Glutamatergic neuron (in vitro differentiated cells): ENCODE data around the gene BRF1. TPM values are rescaled to one million over a fixed set of nuclear protein-coding genes. Genes with fewer than 3 reads are reported as not detected.
"Not testable (repeated sequence)": the region's sequence is repeated elsewhere in the genome, so short reads cannot be mapped to it uniquely, and the experiment has no call there.

Source experiments
- DNase-seq: peaks from one replicate; pipeline ENCODE4 v3.0.0; 2022
- H3K27ac Mint-ChIP-seq: one replicate; pipeline ENCODE4 v1.8.0; 2020; ENCODE audit warnings: mild to moderate bottlenecking, mixed read lengths, inconsistent platforms; ENCODE audit not compliant: unreplicated experiment
- H3K27me3 Mint-ChIP-seq: one replicate; pipeline ENCODE4 v1.8.0; 2020; ENCODE audit warnings: mild to moderate bottlenecking, moderate library complexity, mixed read lengths, inconsistent platforms; ENCODE audit not compliant: unreplicated experiment
- H3K36me3 Mint-ChIP-seq: one replicate; pipeline ENCODE4 v1.8.0; 2020; ENCODE audit warnings: mild to moderate bottlenecking, mixed read lengths, inconsistent platforms; ENCODE audit not compliant: unreplicated experiment
- H3K4me1 Mint-ChIP-seq: one replicate; pipeline ENCODE4 v1.8.0; 2020; ENCODE audit warnings: mild to moderate bottlenecking, low read depth, mixed read lengths, inconsistent platforms; ENCODE audit not compliant: unreplicated experiment
- H3K4me3 Mint-ChIP-seq: one replicate; pipeline ENCODE4 v1.8.0; 2020; ENCODE audit warnings: mild to moderate bottlenecking, mixed read lengths, inconsistent platforms; ENCODE audit not compliant: unreplicated experiment
- H3K9me3 Mint-ChIP-seq: one replicate; pipeline ENCODE4 v1.8.0; 2020; ENCODE audit warnings: mild to moderate bottlenecking, moderate library complexity, mixed read lengths, inconsistent platforms; ENCODE audit not compliant: unreplicated experiment
- total RNA-seq: library from RNA; stranded (reverse); fragmentation: NEBNext Ultra II Directional; extraction: Animal tissue kit (Norgen Biotek cat#: 25700); gene quantifications from one replicate; pipeline ENCODE4 v1.2.1, GENCODE V29; 2021; ENCODE audit not compliant: unreplicated experiment
- TF ChIP-seq, protein P1 (sequence below): fragments of 200-600 bp; sonication (generic); IDR thresholded peaks from one replicate; pipeline ENCODE4 v1.5.0; 2021; ENCODE audit not compliant: partially characterized antibody, unreplicated experiment

Gene BRF1
- total RNA-seq, 1 donor from 2014 or later: 54.6 TPM

DNA sequence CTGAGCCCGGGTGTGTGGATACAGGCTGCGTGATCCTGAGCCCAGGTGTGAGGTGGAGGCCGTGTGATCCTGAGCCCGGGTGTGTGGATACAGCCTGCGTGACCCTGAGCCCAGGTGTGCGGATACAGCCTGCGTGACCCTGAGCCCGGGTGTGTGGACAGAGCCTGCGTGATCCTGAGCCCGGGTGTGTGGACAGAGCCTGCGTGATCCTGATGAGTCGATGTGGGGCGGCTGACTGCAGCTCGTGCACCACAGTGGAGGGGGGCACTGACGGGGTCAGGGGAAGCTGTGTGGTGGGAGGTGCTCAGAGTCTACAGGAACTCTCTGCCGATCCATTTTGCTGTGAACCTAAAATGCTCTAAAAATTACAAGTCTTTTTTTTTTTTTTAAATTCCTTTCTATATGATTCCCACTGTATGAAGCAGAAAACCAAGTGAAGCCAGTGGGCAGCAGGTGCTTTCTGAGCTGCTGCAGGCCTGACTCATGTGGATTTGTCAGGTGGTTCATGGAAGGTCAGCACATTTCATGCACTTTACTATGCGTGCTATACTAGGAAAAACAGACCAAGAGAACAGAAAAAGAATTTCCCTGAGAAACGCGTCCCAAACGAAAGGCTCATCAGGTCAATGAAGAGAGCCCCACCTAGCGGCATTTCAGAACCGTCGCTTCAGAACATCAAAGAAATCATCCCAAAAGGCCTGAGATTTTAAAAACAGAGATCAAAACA is 19.3 kb downstream of the BRF1 start:
- peaks cover 4% of the 10 kb centered on the region for H3K36me3 Mint-ChIP-seq
- TF ChIP-seq, protein P1, sequence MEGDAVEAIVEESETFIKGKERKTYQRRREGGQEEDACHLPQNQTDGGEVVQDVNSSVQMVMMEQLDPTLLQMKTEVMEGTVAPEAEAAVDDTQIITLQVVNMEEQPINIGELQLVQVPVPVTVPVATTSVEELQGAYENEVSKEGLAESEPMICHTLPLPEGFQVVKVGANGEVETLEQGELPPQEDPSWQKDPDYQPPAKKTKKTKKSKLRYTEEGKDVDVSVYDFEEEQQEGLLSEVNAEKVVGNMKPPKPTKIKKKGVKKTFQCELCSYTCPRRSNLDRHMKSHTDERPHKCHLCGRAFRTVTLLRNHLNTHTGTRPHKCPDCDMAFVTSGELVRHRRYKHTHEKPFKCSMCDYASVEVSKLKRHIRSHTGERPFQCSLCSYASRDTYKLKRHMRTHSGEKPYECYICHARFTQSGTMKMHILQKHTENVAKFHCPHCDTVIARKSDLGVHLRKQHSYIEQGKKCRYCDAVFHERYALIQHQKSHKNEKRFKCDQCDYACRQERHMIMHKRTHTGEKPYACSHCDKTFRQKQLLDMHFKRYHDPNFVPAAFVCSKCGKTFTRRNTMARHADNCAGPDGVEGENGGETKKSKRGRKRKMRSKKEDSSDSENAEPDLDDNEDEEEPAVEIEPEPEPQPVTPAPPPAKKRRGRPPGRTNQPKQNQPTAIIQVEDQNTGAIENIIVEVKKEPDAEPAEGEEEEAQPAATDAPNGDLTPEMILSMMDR: peak; percentile 40
- H3K27me3 Mint-ChIP-seq: peaks cover 4% of the 10 kb centered on the region
- peaks cover 3% of the 10 kb centered on the region for H3K9me3 Mint-ChIP-seq
- H3K4me3 Mint-ChIP-seq: no peak overlapping the region
- DNase-seq: no peak
- peaks cover 17% of the 10 kb centered on the region for H3K4me1 Mint-ChIP-seq
- peak overlapping the region; percentile 0 for H3K27ac Mint-ChIP-seq

DNA sequence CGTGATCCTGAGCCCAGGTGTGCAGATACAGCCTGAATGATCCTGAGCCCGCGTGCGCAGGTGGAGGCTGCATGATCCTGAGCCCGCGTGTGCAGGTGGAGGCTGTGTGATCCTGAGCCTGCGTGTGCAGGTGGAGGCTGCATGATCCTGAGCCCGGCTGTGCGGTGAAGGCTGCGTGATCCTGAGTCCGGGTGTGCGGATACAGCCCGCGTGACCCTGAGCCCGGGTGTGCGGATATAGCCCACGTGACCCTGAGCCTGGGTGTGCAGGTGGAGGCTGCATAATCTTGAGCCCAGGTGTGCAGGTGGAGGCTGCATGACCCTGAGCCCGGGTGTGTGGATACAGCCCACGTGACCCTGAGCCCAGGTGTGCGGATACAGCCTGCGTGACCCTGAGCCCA is 20.3 kb downstream of the BRF1 start:
- peaks cover 3% of the 10 kb centered on the region for H3K9me3 Mint-ChIP-seq
- DNase-seq: no peak
- peaks cover 18% of the 10 kb centered on the region for H3K4me1 Mint-ChIP-seq
- H3K36me3 Mint-ChIP-seq: peaks cover 4% of the 10 kb centered on the region
- H3K4me3 Mint-ChIP-seq: no peak overlapping the region
- H3K27ac Mint-ChIP-seq: no peak overlapping the region
- TF ChIP-seq, protein P1: no peak
- H3K27me3 Mint-ChIP-seq: peaks cover 4% of the 10 kb centered on the region

DNA sequence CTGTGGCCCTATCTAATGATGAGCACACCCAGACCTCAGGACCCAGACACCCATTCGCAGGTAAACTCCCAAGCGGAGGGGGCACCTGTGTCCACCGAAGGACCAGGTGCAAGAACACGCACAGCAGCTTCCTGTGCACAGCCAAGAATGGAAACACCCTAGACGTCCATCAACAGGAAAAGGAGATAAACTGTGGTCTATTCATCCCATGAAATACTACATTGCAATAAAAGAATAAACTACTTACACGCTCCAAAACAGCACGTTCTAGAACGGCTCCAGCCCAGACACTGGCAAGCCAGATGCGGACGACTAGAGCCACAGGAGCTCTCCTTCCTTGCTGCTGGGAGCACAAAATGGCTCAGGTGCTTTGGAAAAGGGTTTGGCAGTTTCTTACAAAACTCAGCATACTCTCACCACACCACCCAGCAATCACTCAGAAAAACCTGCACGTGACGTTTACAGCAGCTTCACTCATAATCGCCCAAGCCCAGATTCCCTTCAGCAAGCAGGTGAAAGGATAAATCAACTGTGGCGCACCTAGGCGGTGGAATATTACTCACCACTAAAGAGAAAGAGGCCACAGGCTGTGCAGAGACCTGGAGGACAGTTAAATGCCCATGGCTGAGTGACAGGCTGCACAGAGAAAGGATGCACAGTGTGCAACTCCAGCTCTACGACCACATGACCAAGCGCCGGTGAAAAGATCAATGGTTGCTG is 21.0 kb downstream of the BRF1 start:
- H3K27me3 Mint-ChIP-seq: peaks cover 4% of the 10 kb centered on the region
- H3K4me3 Mint-ChIP-seq: no peak overlapping the region
- H3K9me3 Mint-ChIP-seq: peaks cover 3% of the 10 kb centered on the region
- DNase-seq: no peak
- peaks cover 17% of the 10 kb centered on the region for H3K4me1 Mint-ChIP-seq
- TF ChIP-seq, protein P1: no peak
- H3K27ac Mint-ChIP-seq: no peak overlapping the region
- peaks cover 4% of the 10 kb centered on the region for H3K36me3 Mint-ChIP-seq

DNA sequence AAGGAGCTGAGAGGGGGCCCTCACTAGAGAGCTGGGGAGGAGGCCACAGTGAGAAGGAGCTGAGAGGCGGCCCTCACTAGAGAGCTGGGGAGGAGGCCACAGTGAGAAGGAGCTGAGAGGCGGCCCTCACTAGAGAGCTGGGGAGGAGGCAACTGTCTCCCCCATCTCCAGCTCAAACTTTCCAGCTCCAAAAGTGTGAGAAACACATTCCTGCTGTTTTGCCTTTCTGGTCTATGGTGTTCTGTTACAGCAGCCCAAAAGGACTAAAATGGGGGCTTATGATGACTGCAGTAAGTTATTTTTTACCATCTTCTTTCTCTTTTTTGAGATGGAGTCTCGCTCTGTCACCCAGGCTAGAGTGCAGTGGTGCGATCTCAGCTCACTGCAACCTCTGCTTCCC is 23.4 kb downstream of the BRF1 start:
- not testable (repeated sequence) for H3K4me3 Mint-ChIP-seq, H3K27me3 Mint-ChIP-seq, H3K9me3 Mint-ChIP-seq, DNase-seq, H3K27ac Mint-ChIP-seq, H3K36me3 Mint-ChIP-seq
- peaks cover 23% of the 10 kb centered on the region for H3K4me1 Mint-ChIP-seq

DNA sequence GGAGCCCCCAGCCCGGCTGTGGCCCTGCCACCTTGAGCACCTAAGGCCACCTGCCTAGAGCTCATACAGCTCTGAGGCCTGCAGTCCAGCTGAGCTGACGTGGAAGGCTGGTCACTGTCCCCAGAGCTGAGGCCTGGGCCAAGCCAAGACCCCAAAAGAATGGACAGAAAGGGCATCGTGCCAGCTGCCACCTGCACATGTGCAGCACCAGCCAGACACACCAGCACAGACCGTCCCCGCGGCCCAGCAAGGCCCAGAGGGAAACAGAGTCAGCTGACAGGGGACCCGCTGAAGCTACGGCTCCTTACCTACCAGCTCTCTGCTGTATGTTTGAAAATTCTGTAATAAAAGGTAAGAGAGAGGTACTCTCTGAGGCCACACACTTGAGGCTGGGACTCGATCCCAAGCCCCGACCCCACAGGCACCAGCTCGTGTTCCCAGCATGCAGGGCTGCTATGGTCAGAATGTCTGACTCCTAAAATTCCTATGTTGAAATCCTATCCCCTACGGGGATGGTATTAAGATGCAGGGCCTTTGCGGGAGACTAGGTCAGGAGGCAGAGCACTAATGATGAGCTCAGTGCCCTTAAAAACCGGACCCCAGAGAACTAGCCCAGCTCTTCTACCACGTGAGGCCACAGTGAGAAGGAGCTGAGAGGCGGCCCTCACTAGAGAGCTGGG is 25.4 kb downstream of the BRF1 start:
- no peaks in the 10 kb centered on the region for H3K9me3 Mint-ChIP-seq
- H3K4me3 Mint-ChIP-seq: no peak overlapping the region
- peaks cover 4% of the 10 kb centered on the region for H3K27me3 Mint-ChIP-seq
- no peaks in the 10 kb centered on the region for H3K36me3 Mint-ChIP-seq
- no peak for DNase-seq
- TF ChIP-seq, protein P1: no peak
- peaks cover 17% of the 10 kb centered on the region for H3K4me1 Mint-ChIP-seq
- no peak overlapping the region for H3K27ac Mint-ChIP-seq
